Astrocyte of the hippocampus (primary cell): ENCODE data around the gene RUNX3.
A peak's percentile ranks its signal among the peaks of the same experiment; 100 is the strongest.
"Not testable (repeated sequence)": the region's sequence is repeated elsewhere in the genome, so short reads cannot be mapped to it uniquely, and the experiment has no call there.

Experiments
- DNase-seq: peaks from one replicate; pipeline ENCODE4 v3.0.0; 2011; ENCODE audit warnings: low read depth, low spot score

Gene RUNX3

GRCh38 chr1:24930260-24931145 is at the start of gene RUNX3:
Gene RUNX3 (minus strand): TSS chr1:24930276. CDS start chr1:24929868, 408 bp downstream.
- DNase-seq = no peak

DNA sequence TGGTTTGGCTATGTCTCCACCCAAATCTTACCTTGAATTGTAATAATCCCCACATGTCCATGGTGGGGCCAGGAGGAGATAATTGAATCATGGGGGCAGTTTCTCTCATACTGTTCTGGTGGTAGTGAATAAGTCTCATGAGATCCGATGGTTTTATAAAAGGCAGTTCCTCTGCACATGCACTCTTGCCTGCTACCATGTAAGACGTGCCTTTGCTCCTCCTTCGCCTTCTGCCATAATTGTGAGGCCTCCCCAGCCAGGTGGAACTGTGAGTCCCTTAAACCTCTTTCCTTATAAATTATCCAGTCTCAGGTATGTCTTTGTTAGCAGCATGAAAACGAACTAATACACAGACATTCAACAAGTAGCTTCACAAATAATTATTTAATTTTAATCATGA is 49.2 kb upstream of the RUNX3 start:
- not testable (repeated sequence) for DNase-seq

DNA sequence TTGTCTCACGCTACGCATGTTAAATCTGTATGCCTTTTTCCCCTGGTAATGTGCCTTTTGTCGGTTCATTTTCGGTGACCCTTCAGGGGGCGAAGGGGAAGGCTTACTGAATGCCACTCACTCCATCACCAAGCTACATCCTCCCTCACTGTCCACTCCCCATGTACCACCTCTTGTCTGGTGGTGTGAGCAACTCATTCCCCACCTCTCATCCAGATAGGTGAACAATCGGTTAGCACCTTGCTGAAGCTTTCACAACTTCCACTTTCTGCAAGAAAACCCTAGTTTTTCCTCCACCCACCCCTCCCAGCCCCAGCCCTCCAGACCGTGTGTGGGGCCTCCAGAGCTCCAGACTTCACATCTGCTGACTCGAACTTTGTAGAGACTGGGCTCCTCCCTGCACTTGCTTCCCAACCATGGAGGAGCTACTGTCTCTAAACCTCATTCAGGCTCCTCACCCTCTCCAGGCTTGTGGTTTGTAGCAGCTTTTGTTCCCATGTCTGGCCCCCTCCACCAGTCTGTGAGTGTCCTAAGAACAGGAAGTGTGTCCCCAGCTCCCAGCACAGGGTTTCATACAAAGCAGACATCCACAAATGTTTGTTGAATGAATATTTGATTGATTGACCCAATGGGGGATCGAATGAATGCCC is 48.4 kb upstream of the RUNX3 start:
- DNase-seq = no peak

DNA sequence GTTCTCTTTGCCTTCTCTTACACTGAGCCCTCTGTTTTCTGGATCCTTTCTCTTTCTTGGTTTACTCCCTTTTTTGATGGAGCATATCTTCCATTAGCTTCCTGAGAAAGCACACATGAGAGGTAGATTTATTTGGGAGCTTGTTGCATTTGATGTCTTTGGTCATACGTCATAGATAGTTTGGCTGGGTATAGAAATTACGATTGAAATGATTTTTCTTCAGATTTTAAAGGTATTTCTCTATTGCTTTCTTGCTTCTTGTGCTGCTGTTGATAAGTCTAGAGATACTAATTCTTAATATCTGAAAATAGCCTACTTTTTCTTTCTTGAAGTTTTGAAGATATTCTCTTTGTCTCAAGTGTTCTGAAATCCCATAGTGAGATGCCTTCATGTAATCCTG is 45.3 kb upstream of the RUNX3 start:
- no peak for DNase-seq

DNA sequence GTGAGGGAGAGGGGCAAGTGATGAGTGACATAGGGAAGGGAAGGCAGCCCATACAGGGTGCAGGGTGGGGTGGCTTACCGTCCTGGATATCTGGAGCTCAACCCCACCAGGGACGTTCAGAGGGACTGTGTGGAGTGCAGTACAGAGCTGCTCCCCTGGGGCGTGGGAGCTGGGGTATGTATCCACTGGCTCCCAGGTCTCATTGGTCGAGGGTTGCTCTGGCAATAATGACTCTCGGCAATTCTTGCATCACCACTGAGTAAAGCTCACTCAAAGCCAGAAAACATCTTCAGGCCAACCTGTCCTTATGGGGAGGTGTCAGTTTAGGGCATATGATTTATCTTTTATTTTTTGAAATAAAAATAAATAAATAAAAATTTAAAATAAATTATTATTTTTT is 43.2 kb upstream of the RUNX3 start:
- no peak for DNase-seq

GRCh38 chr1:24972915-24973242 is 42.8 kb upstream of the RUNX3 start:
- DNase-seq = no peak

DNA sequence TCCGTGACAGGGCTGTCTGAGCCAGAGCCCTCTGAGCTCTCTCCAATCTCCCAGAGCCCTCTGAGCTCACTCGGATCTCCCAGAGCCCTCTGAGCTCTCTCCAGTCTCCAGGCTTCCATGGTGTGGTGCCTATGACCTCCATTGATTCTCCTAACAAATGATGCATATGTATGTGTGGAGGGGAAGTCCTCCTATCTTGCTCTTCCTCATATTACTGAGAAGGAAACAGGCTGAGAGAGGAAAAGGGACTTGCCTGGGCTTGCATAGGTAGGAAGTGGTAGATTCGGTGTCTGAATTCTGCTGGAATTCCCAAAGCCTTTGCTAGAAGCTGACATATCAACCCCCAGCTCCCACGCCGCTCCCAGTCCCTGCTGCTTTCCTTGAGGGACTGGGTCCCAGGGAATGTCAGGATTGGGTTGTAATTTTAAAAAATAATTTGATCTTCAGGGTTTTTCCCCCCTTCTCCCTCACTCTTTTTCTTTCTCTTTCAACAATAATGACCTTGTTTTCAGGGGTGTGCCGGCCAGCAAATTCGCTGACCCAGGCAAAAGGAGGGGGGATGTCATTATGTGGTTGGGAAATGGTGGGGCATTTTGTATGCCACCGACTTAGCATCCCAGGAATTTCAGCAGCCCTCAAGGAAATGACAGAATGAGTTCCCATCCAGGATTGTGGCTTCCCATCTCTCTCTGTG is 42.3 kb upstream of the RUNX3 start:
- peak; percentile 51 for DNase-seq

DNA sequence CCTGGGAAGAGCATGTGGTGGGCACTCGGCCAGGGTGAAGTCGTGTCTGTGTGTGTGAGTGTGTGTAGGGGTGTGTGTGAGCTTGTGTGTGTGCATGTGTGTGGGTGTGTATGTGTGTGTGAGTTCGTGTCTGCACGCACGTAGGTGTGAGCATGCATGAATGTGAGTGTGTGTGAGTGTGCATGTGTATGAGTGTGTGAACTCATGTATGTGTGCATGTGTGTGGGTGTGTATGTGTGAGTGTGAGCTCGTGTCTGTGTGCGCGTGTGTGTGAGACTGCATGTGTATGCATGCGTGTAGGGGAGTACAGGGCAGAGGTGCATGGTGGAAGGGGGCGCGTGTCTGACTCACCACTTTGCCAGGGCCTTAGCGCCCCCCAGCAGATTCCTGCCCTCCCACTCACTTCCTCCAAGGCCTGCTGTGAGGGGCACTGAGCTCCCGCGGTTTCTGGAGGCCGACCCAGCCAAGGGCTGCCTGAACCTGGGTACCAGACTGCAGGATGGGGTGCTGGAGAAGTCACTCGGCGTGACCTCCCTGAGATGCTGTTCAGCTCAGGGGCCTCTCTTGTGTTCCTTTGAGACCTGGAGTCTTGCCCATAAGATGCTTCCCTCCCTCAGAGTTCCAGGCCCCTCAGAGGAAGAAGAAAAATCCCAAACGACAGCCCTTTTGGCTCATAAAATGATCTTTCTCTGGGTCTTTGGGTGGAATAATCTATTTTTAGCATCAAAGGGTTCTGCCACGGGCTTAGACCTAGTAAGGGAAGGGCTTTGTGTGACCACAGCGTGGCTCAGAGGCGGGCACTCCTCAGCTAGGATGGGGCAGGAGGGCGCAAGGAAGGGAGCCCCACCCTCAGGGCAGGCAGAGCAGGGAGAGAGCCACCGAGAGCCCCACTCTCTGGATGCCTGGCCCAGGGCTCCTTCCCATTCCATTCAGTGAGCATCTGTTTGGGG is 41.1 kb upstream of the RUNX3 start:
- DNase-seq = no peak

- peak; percentile 74 for DNase-seq
Observed at GRCh38 chr1:24970399-24970753, 40.3 kb upstream of the RUNX3 start.

DNA sequence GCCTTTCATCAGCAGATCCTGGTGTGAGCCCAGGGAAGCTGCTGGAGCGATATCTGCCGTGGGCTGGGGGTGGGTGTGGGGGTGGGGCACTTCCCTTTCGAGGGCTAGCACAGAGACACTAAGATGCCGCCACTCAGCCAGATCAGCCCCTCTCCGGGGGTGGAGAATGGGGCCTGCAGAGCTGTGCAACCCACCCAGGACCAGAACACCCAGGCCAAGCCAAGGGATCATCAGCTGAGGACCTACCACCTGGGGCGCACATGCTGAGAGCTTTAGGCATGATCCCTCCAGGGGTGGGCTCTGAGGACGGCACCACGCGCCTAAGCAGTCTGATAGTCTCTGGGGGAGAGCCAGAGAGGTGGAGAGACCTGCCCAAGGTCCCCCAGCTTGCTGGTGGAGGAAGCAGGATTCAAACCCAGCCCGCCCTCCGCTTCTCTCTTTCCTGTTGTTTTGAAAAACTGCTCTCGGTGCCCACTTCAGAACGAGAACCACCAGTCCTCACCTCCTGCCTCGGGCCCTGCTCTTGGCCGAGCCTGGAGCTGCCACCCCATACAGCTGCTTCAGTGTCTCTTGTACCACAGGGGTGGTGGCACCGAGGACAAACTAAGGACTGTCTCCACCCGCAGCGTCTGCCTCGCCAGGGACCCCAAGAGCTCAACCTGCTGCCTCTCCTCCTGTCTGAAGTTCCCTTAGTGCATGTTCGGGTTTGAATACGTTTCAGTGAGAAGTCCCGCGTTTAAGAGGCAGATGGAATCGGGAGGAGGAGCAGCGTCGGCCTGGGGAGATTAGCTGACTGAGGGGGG is 39.7 kb upstream of the RUNX3 start:
- DNase-seq = no peak

- DNase-seq = no peak
Observed at GRCh38 chr1:24968941-24969585, 39.0 kb upstream of the RUNX3 start.

- DNase-seq = no peak
Observed at GRCh38 chr1:24967962-24968361, 37.9 kb upstream of the RUNX3 start.

DNA sequence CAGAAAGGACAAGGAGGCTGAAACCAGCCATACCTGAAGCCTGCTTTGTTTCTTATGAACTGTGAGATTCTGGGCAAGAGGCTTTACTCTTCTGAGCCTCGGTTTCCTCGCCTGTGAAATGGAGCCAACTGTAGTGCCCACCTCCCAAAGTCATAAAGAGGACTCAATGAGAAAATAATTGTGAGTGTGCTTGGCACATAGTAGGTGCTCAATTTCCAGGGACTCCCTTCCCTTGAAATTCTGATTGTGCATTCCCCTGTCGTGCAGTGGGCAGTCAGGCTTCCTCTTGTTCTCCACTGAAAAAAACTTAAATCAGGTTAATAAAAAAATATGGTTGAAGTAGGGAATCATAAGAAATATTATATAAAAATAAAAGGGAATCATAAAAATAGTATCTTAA is 37.5 kb upstream of the RUNX3 start:
- no peak for DNase-seq

GRCh38 chr1:24966724-24967346 is 36.8 kb upstream of the RUNX3 start:
- peak; percentile 68 for DNase-seq

DNA sequence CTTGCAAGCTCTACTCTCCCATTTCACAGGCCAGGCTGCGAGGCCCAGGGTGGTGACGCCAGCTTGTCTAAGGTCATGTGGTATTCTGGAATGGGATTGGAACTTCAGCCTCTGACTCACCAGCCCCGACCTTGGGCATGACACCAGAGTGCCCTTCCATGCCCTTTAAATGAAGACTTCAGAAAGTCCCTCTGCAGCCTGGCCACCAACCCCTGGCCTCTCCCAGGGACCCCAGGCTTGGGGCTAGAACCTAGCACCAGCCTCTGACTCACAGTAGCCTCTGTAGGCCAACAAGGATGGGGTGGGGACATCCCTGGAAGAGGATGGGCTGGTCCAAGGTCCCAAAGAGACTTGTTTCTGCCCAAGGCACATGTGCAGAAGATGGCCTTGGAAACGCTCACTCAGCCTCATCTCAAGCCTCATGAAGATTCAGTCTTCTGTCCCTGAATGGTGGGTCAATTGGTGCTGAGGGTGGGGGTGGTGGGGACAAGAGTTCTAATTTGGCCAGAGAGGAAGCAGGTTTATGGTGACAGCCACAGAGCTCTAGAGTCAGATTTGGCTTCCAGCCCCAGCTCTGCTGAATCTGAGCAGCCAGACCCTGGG is 36.1 kb upstream of the RUNX3 start:
- no peak for DNase-seq

DNA sequence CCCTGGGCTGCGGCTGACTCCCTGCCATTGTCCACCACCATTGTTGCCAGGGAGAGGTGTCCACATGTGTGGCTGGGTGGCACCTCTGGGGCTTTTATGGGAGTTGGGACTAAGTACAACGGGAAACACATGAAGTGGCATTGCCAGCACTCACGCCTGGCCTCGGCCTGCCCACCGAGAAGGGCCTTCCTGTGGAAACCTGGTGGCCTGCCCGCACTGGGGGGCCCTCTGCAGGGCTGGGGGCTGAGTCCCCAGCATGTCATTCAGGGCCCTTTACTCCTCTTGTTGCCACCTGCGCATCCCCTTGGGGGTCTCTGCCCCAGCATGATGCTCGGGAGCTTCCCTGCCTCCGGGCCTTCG is 35.5 kb upstream of the RUNX3 start:
- DNase-seq = no peak

DNA sequence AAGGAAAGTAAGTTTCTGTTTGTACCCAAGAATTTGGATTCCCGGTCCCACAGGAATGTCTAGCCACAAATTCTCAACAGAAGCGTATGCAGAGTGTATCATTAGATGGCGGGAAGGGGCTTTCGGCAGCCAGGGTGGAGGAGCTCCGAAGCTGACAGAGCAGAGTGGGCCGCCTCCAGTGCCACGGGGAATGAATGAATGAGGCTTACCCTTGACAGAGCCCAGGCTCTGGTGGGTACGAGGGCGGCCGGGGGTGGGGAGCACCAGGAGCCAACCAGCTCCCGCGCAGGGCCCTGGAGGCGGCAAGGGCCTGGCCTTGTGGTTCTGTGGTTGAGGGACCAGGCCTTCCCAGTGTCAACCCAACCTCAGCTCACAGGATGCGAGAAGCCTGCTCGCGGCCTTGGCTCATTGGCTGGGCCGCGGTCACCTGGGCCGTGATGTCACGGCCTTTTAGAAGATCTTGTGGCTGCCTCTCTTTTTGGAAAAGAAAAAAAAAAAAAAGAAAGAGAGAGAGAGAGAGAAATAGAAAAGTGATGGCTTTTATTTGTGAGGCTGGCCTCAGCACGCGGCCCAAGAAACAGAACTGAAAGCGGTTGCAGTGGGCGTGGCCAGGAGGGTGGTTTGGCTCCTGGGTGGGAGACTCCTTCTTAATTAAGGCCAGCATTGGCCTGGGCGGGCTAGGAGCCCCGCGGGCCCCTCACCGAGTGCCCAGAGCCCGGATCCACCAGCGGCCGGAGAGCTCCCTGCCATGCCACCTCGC is 34.9 kb upstream of the RUNX3 start:
- peak; percentile 92 for DNase-seq

DNA sequence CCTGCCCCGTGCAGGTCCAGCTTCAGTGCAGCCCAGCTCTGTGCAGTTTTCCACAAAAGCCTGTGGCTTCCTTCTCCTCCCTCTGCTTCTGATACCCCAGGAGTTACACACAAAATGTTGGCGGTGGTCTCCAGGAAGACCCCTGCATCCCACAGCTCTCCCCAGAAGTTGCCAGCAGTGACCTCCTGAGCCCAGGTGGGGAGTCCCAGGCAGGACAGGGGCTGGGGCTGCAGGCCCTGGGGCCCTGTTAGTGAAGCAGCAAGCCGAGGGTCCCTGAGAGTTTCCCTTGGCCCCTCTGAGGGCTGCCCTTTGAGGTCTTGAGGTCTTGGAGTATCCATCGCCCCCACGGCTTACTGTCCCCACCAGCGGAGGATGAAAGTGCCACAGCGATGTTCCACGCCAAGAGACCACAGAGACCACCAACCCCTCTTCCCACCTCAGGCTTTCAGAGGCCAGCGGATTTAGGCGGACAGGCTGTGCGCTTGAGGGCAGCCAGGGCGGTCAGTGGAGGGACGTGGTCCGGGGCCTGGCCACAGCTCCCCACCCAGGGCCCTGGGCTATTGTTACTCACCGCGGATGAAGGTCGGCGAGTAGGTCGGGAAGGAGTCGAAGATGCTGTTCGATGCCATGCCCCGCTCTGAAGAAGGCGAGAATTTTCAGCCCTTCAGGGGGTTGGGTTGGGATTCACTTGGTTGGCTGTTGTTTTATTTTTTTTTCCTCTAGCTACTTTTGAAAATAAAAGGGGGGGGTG is 34.0 kb upstream of the RUNX3 start:
- DNase-seq = peak; percentile 26
